GM12878 (cell line): ENCODE measurements around the gene C16orf92. TPM values are rescaled to one million over a fixed set of nuclear protein-coding genes. Genes with fewer than 3 reads are reported as not detected.

Experiments used
- CUX1 ChIP-seq: IDR thresholded peaks from 2 replicates; pipeline ENCODE4 v1.6.1; 2012; ENCODE audit warnings: improper control_type of control experiment, low read depth, low read length; ENCODE audit not compliant: insufficient replicate concordance
- HDGF ChIP-seq: fragments of 450-650 bp; IDR thresholded peaks from 2 replicates; pipeline ENCODE4 v1.6.1; 2016; ENCODE audit warnings: antibody characterized with exemption
- NR2C1 ChIP-seq: fragments of 450-650 bp; IDR thresholded peaks from 2 replicates; pipeline ENCODE4 v1.6.1; 2017; ENCODE audit warnings: antibody characterized with exemption, mild to moderate bottlenecking, moderate library complexity
- POLR2AphosphoS2 ChIP-seq: IDR thresholded peaks from 2 replicates; pipeline ENCODE4 v1.6.1; 2011; ENCODE audit warnings: low read depth, mild to moderate bottlenecking, low read length, improper control_type of control experiment, moderate library complexity
- POU2F2 ChIP-seq: IDR thresholded peaks from 3 replicates; pipeline ENCODE4 v1.6.1; 2011; ENCODE audit warnings: low read depth, mild to moderate bottlenecking, low read length, borderline replicate concordance
- SREBF1 ChIP-seq: IDR thresholded peaks from 2 replicates; pipeline ENCODE4 v1.6.1; 2012; ENCODE audit warnings: mild to moderate bottlenecking, low read length
- SUZ12 ChIP-seq: fragments of 200-600 bp; sonication (generic); IDR thresholded peaks from one replicate; pipeline ENCODE4 v1.6.1; 2018; ENCODE audit warnings: antibody characterized with exemption, mild to moderate bottlenecking; ENCODE audit not compliant: unreplicated experiment
- ZNF207 ChIP-seq: fragments of 450-650 bp; IDR thresholded peaks from 2 replicates; pipeline ENCODE4 v1.6.1; 2014; ENCODE audit warnings: antibody characterized with exemption, mild to moderate bottlenecking, borderline replicate concordance
- ZNF274 ChIP-seq: IDR thresholded peaks from one replicate; pipeline ENCODE4 v1.8.0; 2011; ENCODE audit not compliant: insufficient read length, insufficient read depth
- ZNF687 ChIP-seq: fragments of 450-650 bp; IDR thresholded peaks from 2 replicates; pipeline ENCODE4 v1.6.1; 2017; ENCODE audit warnings: mild to moderate bottlenecking, moderate library complexity
- polyA plus RNA-seq, 11 experiments: library from polyadenylated mRNA; depleted of rRNA in 4 of 11; unstranded in 6 of 11; stranded (reverse) in 5 of 11; fragments of >200 nt; fragmentation: Nextera tagmentation in 4 of 11; fragmentation: Illumina TruSeq in 1 of 11; extraction: Ambion mirVana in 4 of 11; extraction: Trizol in 1 of 11; gene quantifications; 1 replicate in 1 of 11; 2 replicates in 10 of 11; pipeline versions ENCODE4 v1.2.1 to v1.2.3, GENCODE V29; 2011 to 2016; ENCODE audit warnings: inconsistent platforms in 2 of 11, missing spikeins in 2 of 11, low read depth in 1 of 11
- total RNA-seq, 4 experiments: library from RNA; depleted of rRNA in 3 of 4; stranded (reverse); fragments of >200 nt in 3 of 4; fragmentation: Illumina TruSeq in 1 of 4; extraction: Trizol in 1 of 4; gene quantifications; 2 replicates each; pipeline versions ENCODE4 v1.2.1 to v1.2.3, GENCODE V29; 2013 to 2021
- TF ChIP-seq, protein P1 (sequence below): fragments of 450-650 bp; IDR thresholded peaks from 2 replicates; pipeline ENCODE4 v1.6.1; 2017; ENCODE audit warnings: mild to moderate bottlenecking, low read depth, inconsistent platforms; ENCODE audit not compliant: poor library complexity, severe bottlenecking
- TF ChIP-seq, protein P2 (sequence below): fragments of 450-650 bp; IDR thresholded peaks from 2 replicates; pipeline ENCODE4 v1.6.1; 2018; ENCODE audit warnings: borderline replicate concordance, mild to moderate bottlenecking; ENCODE audit not compliant: partially characterized antibody

C16orf92 gene
- total and polyA plus RNA-seq, 10 of the 15 experiments (the other 5 are each of a cell fraction or from before 2014, with no cell fraction given), result not detected

GRCh38 chr16:30016555-30017276, 6.3 kb upstream of the C16orf92 start (continued):
- TF ChIP-seq, protein P1, sequence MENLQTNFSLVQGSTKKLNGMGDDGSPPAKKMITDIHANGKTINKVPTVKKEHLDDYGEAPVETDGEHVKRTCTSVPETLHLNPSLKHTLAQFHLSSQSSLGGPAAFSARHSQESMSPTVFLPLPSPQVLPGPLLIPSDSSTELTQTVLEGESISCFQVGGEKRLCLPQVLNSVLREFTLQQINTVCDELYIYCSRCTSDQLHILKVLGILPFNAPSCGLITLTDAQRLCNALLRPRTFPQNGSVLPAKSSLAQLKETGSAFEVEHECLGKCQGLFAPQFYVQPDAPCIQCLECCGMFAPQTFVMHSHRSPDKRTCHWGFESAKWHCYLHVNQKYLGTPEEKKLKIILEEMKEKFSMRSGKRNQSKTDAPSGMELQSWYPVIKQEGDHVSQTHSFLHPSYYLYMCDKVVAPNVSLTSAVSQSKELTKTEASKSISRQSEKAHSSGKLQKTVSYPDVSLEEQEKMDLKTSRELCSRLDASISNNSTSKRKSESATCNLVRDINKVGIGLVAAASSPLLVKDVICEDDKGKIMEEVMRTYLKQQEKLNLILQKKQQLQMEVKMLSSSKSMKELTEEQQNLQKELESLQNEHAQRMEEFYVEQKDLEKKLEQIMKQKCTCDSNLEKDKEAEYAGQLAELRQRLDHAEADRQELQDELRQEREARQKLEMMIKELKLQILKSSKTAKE, result no peak
- TF ChIP-seq CUX1 (no peak), ZNF274 (no peak), NR2C1 (no peak), ZNF687 (no peak), SUZ12 (no peak), HDGF (no peak), ZNF207 (no peak), POU2F2 (no peak), SREBF1 (no peak), POLR2AphosphoS2 (no peak)
- TF ChIP-seq, protein P2, sequence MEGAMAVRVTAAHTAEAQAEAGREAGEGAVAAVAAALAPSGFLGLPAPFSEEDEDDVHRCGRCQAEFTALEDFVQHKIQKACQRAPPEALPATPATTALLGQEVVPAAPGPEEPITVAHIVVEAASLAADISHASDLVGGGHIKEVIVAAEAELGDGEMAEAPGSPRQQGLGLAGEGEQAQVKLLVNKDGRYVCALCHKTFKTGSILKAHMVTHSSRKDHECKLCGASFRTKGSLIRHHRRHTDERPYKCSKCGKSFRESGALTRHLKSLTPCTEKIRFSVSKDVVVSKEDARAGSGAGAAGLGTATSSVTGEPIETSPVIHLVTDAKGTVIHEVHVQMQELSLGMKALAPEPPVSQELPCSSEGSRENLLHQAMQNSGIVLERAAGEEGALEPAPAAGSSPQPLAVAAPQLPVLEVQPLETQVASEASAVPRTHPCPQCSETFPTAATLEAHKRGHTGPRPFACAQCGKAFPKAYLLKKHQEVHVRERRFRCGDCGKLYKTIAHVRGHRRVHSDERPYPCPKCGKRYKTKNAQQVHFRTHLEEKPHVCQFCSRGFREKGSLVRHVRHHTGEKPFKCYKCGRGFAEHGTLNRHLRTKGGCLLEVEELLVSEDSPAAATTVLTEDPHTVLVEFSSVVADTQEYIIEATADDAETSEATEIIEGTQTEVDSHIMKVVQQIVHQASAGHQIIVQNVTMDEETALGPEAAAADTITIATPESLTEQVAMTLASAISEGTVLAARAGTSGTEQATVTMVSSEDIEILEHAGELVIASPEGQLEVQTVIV, result no peak
